Upper lobe of left lung (tissue), 4 donors: ENCODE measurements around the gene PLEKHG4B.

Source experiments
- EP300 ChIP-seq, 4 donors: sonication (generic); formaldehyde crosslinking; IDR thresholded peaks; one replicate each; pipeline ENCODE4 v1.5.1; 2017; ENCODE audit warnings: antibody characterized with exemption in 4 of 4, control low read depth in 2 of 4
- TF ChIP-seq, protein P1 (sequence below), 6 experiments: fragments of 450-650 bp in 4 of 6; fragments of 200-600 bp in 2 of 6; sonication (generic) in 2 of 6; IDR thresholded peaks; one replicate each; pipeline ENCODE4 v1.5.1; 2016 to 2019; ENCODE audit warnings: antibody characterized with exemption in 6 of 6

DNA sequence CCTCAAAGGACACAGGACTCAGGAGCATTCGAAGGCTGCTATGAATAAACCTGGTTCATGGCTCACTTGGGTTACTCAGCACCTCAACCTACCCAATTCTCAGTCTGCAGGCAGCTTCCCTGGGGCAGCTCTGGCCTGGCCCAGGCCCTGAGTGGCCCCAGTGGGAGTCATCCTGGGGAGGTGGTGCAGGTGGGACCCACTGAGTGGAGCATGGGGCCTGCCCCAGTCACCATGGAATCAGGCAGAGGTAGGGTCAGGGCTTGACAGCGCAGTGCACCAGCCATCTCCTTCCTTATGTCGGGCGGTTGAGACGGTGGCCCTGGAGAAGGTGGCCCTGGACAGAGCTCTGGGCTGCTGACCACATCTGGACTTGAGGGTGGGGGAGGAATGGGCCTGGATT, 19.2 kb downstream of the PLEKHG4B start:
- TF ChIP-seq, protein P1, sequence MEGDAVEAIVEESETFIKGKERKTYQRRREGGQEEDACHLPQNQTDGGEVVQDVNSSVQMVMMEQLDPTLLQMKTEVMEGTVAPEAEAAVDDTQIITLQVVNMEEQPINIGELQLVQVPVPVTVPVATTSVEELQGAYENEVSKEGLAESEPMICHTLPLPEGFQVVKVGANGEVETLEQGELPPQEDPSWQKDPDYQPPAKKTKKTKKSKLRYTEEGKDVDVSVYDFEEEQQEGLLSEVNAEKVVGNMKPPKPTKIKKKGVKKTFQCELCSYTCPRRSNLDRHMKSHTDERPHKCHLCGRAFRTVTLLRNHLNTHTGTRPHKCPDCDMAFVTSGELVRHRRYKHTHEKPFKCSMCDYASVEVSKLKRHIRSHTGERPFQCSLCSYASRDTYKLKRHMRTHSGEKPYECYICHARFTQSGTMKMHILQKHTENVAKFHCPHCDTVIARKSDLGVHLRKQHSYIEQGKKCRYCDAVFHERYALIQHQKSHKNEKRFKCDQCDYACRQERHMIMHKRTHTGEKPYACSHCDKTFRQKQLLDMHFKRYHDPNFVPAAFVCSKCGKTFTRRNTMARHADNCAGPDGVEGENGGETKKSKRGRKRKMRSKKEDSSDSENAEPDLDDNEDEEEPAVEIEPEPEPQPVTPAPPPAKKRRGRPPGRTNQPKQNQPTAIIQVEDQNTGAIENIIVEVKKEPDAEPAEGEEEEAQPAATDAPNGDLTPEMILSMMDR (IDR thresholded peaks at IDR 0.05), result no peak
- no peak for TF ChIP-seq EP300 (IDR thresholded peaks at IDR 0.05)
